Nucleus accumbens (tissue), 56 donors: ENCODE measurements around the gene LRFN5.
"Not testable (repeated sequence)": the region's sequence is repeated elsewhere in the genome, so short reads cannot be mapped to it uniquely, and the experiment has no call there.

Experiments used
- DNase-seq, 56 donors: peaks; one replicate each; lab custom pipeline; 2025; lab: John Stamatoyannopoulos, UW

The LRFN5 gene

GRCh38 chr14:41606532-41607303, at the start of gene LRFN5:
TSS of gene LRFN5 (plus strand) at chr14:41606876.
- peak in 28 of 56 donors; percentile 10 to 73 (median 48) for DNase-seq

- DNase-seq: no peak
Observed at GRCh38 chr14:41558490-41558889, 48.2 kb upstream of the LRFN5 start.

GRCh38 chr14:41566864-41567263, 39.8 kb upstream of the LRFN5 start:
- not testable (repeated sequence) for DNase-seq

DNA sequence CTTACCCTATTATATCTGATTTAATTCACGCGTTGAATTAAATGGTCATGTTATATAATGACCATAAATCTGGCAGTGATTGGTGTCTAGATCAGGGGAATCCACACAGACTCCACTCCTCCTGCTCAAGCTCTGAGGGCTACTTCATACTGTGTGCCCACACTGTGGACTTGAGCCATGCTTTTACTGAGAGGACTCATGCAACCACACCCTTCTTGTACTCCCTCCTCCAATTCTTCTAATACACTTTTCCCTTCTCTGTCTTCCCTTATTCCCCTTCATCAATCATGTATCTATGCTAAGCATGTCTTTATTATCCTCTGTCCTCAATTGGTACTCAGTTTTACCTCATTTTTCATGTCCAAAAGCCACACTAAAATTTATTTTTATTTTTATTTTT, 37.7 kb upstream of the LRFN5 start:
- DNase-seq: no peak

GRCh38 chr14:41570415-41571155, 36.1 kb upstream of the LRFN5 start:
- no peak for DNase-seq

DNA sequence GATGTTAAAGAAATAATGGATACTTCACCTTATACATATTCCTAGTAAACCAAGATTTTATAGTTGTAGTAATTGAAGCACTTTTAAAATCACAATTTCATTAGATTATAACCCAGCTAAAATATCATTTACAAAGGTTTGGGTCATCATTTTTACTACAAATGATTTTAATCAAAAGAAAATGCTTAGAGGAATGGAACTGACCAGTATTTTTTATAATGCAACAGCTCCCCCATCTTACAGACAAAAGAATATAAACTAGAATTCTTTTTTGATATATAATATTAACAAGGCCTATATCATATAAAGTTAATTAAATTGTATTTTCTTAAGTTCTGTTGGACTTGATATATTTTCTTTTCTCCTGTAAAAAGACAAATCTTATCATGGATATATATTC, 20.4 kb upstream of the LRFN5 start:
- DNase-seq: no peak

- DNase-seq: no peak
Observed at GRCh38 chr14:41597647-41598046, 9.0 kb upstream of the LRFN5 start.

DNA sequence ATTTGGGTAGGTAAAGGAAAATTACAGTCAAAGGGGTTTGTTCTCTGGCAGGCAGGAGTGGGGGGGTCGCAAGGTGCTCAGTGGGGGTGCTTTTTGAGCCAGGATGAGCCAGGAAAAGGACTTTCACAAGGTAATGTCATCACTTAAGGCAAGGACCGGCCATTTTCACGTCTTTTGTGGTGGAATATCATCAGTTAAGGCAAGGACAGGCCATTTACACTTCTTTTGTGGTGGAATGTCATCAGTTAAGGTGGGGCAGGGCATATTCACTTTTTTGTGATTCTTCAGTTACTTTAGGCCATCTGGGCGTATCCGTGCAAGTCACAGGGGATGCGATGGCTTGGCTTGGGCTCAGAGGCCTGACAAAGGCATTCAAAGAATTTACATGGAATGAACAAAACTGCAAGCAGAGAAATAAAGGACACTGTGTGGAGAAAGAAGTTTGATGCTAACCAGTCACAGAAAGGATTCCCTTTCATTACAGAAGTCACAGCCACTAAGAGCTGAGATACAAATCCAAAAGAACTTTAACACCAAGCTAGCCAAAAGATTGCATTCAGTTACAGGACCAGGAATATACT, 6.8 kb upstream of the LRFN5 start:
- not testable (repeated sequence) for DNase-seq

- DNase-seq: peak in 16 of 56 donors; percentile 10 to 63 (median 42)
Observed at GRCh38 chr14:41604721-41605531, 1.8 kb upstream of the LRFN5 start.

- DNase-seq: peak in 14 of 56 donors; percentile 15 to 73 (median 40)
Observed at GRCh38 chr14:41605550-41606281, 960 bp upstream of the LRFN5 start.

DNA sequence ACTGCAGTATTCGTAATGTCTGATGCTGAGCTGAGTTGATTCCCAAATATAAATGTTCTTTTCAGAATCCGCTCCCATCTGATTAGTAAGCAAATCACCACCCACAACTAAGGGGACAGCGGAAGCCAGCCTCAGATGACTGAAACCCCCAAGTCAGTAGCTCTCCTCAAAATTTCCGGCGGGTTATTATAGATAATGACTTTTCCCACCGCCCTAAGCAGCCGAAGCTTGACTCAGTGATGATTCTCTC, 469 bp upstream of the LRFN5 start:
- no peak for DNase-seq

- DNase-seq: peak in 12 of 56 donors; percentile 11 to 66 (median 33)
Observed at GRCh38 chr14:41607304-41607775, 664 bp downstream of the LRFN5 start.

DNA sequence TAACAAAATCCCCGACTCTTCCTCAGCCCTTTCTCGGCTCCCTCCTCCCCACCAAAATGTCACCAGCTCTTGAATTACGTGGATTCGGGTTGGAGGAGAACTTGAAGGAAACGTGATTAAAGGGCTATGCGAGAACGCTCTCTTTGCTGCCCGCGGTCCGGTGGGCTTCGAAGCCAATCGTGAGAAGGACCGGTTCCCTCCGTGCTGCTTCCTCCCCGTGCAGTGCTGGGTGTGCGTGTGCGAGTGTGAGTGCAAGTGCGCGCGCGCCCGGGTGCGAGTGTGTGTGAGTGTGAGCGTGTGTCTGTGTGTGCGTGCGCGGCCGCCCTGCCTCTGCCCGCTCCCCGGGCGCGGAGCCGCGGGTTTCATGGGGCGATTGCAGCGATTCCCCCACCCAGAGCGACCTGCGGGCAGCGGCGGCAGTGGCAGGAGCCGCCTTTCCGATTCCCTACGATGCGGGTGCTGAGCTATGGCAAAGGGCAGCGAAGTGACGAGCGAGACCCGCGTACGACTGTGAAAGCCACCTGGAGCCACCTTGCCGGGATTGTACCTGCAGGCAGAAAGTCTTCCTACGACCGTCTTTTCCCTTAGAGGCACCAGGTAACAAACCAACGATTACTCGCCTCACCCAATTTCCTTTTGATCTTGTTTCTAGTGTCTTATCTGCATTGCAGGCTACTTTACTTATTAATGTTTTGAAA, 1.4 kb downstream of the LRFN5 start:
- DNase-seq: peak in 15 of 56 donors; percentile 5 to 54 (median 31)

DNA sequence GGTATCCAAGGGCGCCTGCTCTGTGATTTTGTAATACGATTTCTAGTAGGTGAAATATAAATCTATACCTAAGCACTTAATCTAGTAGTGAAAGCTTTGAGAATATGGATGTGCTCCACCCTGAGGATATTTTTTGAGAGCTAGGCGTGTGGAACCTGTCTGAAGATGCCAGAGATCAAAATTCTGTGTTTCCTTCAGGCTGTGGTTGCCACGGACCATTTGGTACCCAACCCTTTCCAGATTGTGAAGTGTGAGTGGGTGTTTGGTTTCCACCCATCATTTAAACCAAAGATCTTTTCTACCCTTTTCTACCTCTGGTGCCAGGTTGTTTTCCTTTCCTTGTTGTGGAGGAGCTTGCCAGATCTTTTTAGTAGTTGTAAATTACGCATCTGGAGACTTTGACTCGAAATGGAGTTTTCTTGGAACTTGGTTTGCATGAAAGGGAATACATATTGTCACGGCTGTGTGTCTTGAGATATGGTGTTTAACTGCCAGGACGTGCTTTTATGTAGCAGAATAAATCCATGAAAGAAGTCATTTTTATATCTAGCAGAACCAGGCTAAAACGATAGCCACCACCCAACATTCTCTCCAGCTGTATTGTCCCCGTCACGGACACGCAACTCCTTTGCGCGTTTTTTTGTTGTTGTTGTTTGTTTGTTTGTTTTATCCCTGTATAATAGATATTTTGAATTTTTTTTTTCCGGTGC, 2.2 kb downstream of the LRFN5 start:
- peak in 1 of 56 donors; percentile 10 for DNase-seq

DNA sequence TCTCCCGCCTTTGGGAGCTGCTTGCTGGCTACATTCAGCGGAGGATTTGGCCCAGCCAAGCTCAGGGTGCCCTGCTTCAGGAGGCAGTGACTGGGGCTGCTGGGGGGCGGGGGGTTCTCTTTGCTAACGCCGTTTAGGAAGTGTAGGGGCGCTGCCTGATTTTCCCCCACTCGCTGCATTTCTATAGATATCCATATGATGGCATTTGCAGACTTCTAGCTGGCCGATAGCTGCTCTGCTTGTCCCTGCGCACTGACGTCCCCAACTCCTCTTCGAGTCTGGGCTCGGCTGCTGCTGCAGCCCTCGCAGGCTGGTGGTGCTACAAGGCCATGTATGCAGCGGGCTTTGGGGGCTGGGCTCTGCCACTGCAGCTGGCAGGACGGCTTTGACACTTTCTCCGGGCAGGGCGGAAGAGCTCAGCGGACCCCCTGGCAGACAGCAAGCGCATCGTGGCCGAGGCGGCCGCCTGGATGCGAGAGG, 3.1 kb downstream of the LRFN5 start:
- DNase-seq: peak in 46 of 56 donors; percentile 6 to 84 (median 60)

- DNase-seq: no peak
Observed at GRCh38 chr14:41615011-41615595, 8.4 kb downstream of the LRFN5 start.

- no peak for DNase-seq
Observed at GRCh38 chr14:41623736-41624135, 17.1 kb downstream of the LRFN5 start.

DNA sequence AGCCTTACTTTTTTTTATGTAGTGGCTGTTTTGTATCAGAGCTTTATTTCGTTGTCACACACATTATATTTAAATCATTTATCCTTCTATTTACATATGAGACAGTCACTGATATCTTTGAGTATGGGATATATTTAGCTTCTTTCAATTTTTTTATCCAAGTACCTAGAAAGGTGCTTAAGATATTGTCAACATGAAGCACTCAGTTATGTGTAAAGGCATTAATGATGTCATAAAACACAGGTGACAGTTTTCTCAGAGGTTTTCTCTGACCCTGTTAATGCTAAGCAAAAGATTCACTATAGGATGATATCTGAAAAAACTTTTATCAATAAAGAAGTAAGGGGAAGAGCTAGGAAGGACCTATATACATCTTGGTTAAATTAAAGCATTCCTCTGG, 23.2 kb downstream of the LRFN5 start:
- no peak for DNase-seq
